Panc1 (cell line): ENCODE data around the gene PNMA6F. TPM values are rescaled to one million over a fixed set of nuclear protein-coding genes. Genes with fewer than 3 reads are reported as not detected.
A peak's percentile ranks its signal among the peaks of the same experiment; 100 is the strongest.

ENCODE experiments used
- ATAC-seq: fragments of 200-7000 bp; cut with Tn5 transposase; 2 replicates; pipeline ENCODE4 v1.9.1; 2020; ENCODE audit warnings: mild to moderate bottlenecking, moderate library complexity
- Bru-seq: library from RNA; stranded (reverse); fragments of 400-500 nt; gene quantifications from one replicate; lab custom pipeline; 2021; lab: Mats Ljungman, UMichigan
- BruChase-seq, 2 experiments: library from RNA; stranded (reverse); fragments of 400-500 nt; gene quantifications; one replicate each; lab custom pipeline; 2021; lab: Mats Ljungman, UMichigan
- BruUV-seq: library from RNA; stranded (reverse); fragments of 400-500 nt; replicated peaks from 2 replicates; lab custom pipeline; 2021; lab: Mats Ljungman, UMichigan
- CTCF ChIA-PET: fragments of 300-600 bp; sonication (Branson Sonifier 250); formaldehyde crosslinking; loops from one replicate; lab custom pipeline; 2022; ENCODE audit warnings: antibody characterized with exemption; lab: Charles Lee
- POLR2A ChIA-PET: fragments of 300-600 bp; sonication (Branson Sonifier 250); formaldehyde crosslinking; loops from one replicate; lab custom pipeline; 2022; ENCODE audit warnings: antibody characterized with exemption; lab: Charles Lee
- DNase-seq: peaks from one replicate; pipeline ENCODE4 v3.0.0-alpha.2; 2010; ENCODE audit warnings: low read depth, low spot score
- H3K27ac ChIP-seq: 2 replicates; pipeline ENCODE4 v1.5.1; 2011; ENCODE audit warnings: mild to moderate bottlenecking, low read length, inconsistent platforms
- H3K27me3 ChIP-seq: fragments of 200-500 bp; sonication (Bioruptor generic); 2 replicates; pipeline ENCODE4 v1.6.0; 2014; ENCODE audit warnings: low read length, inconsistent platforms; ENCODE audit not compliant: control insufficient read depth, insufficient read depth
- H3K36me3 ChIP-seq: fragments of 200-500 bp; sonication (Bioruptor generic); 2 replicates; pipeline ENCODE4 v1.5.1; 2014; ENCODE audit warnings: inconsistent platforms, mild to moderate bottlenecking, low read length, moderate library complexity; ENCODE audit not compliant: control insufficient read depth, insufficient read depth
- H3K4me1 ChIP-seq: 2 replicates; pipeline ENCODE4 v1.5.1; 2011; ENCODE audit warnings: inconsistent platforms, mild to moderate bottlenecking, low read length, moderate library complexity; ENCODE audit not compliant: control insufficient read depth, insufficient read depth
- H3K4me3 ChIP-seq, 2 experiments: 2 replicates each; pipeline ENCODE4 v1.5.1; 2011 to 2012; ENCODE audit warnings: low read depth in 2 of 2, low read length in 2 of 2, mild to moderate bottlenecking in 2 of 2, inconsistent platforms in 1 of 2, moderate library complexity in 1 of 2
- H3K9me3 ChIP-seq: fragments of 200-500 bp; sonication (Bioruptor generic); 2 replicates; pipeline ENCODE4 v1.5.1; 2014; ENCODE audit warnings: low read depth, mild to moderate bottlenecking, inconsistent platforms, low read length, moderate library complexity; ENCODE audit not compliant: control insufficient read depth, insufficient read depth
- POLR2AphosphoS5 ChIP-seq: IDR thresholded peaks from 2 replicates; pipeline ENCODE4 v1.6.1; 2012; ENCODE audit warnings: mild to moderate bottlenecking, low read depth, low read length, moderate library complexity
- SIN3A ChIP-seq: IDR thresholded peaks from 2 replicates; pipeline ENCODE4 v1.6.1; 2012; ENCODE audit warnings: low read depth, mild to moderate bottlenecking, low read length, moderate library complexity, borderline replicate concordance; ENCODE audit not compliant: insufficient read depth
- TCF7L2 ChIP-seq: IDR thresholded peaks from 2 replicates; pipeline ENCODE4 v1.6.1; 2011; ENCODE audit warnings: mild to moderate bottlenecking, low read depth, low read length, inconsistent platforms
- in situ Hi-C: cut with HindIII; loops from 2 replicates; pipeline ENCODE4 v1.10.0; 2016; ENCODE audit warnings: low sequenced_read_pairs, low pct_unique_long_range_greater_than_20kb
- intact Hi-C: fragments of 100-400 bp; cut with micrococcal nuclease; formaldehyde crosslinking; loops from one replicate; pipeline ENCODE4 v1.10.0; 2022; ENCODE audit not compliant: unreplicated experiment
- long read RNA-seq: library from polyadenylated mRNA; unstranded; transcript quantifications from one replicate; pipeline ENCODE4 v2.0.0, GENCODE V29; 2021; ENCODE audit not compliant: unreplicated experiment
- polyA plus RNA-seq: library from polyadenylated mRNA; unstranded; fragments of >200 nt; gene quantifications from one replicate; pipeline ENCODE4 v1.2.1, GENCODE V29; 2012; ENCODE audit warnings: missing spikeins; ENCODE audit not compliant: insufficient read length
- total RNA-seq: library from RNA; stranded (reverse); gene quantifications from one replicate; pipeline ENCODE4 v1.2.1, GENCODE V29; 2021; ENCODE audit not compliant: unreplicated experiment
- TF ChIP-seq, protein P1 (sequence below): fragments of 450-650 bp; IDR thresholded peaks from 2 replicates; pipeline ENCODE4 v1.5.1; 2017; ENCODE audit warnings: mild to moderate bottlenecking
- TF ChIP-seq, protein P2 (sequence below), 2 experiments: IDR thresholded peaks; 2 replicates each; pipeline ENCODE4 v1.6.1; 2011 to 2012; ENCODE audit warnings: low read depth in 2 of 2, control low read depth in 1 of 2, low read length in 1 of 2, mild to moderate bottlenecking in 1 of 2, moderate library complexity in 1 of 2; ENCODE audit not compliant: insufficient read depth in 1 of 2

PNMA6F gene
- not detected for total RNA-seq
- not detected for polyA plus RNA-seq
- not detected for Bru-seq, nascent RNA
- not detected for BruChase-seq, experiment 1, labeled RNA remaining after a 2-hour chase
- not detected for BruChase-seq, experiment 2, labeled RNA remaining after a 6-hour chase
- long read RNA-seq: 0 reads

DNA sequence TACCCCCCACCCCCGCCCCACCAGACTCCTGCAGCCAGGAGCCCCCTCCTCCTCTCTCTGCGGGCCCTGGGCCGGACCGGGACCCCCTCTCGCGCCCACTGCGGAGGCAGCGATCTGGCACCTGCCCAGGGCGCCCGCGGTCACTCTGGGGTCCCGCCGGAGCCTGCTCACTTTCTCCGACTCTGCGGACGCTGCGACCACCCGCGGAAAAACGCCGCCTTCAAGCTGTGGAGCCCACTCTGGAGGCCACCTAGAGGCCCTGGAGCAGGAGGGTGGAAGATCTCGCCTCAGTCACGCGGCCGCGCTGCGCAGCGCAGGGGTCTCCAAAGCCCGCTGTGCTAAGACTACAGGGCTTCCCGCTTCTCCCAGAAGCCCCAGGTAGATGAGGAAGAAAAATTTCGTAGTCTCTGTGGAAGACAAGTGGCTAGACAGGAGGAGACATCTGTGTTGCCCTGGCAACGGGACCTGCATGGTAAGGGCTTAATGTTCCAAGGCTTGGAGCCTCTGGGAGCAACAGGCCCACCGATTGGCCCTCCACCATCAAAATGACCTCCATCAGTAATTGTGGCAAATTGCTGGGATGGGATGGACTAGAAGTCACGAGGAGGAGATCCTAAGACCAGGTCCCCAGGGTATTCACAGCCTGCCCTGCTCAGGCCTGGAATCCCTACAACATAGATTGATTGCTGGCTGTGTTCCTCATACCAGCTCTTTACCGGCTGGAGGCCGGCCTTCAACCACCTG lies at the start of gene PNMA6F:
Gene PNMA6F (minus strand): TSS at position 387 of the 744 bp plus-strand sequence. CDS start 1,093 bp downstream, outside the sequence.
- DNase-seq (no peak), ATAC-seq (0 out of 2 replicates have a peak, but pooled peaks have one; percentile 31)
- Histone ChIP-seq H3K4me1 (no peaks in the 10 kb centered on the region), H3K27me3 (no peaks in the 10 kb centered on the region; the same call in none of the 2 replicates), H3K36me3 (no peaks in the 10 kb centered on the region), H3K27ac (no peak within 1 kb of the TSS), H3K9me3 (no peaks in the 10 kb centered on the region), H3K4me3 (no peak within 1 kb of the TSS)
- ChIA-PET CTCF (no interaction called here), POLR2A (no interaction called here)
- TF ChIP-seq SIN3A: no peak
- TF ChIP-seq, protein P1, sequence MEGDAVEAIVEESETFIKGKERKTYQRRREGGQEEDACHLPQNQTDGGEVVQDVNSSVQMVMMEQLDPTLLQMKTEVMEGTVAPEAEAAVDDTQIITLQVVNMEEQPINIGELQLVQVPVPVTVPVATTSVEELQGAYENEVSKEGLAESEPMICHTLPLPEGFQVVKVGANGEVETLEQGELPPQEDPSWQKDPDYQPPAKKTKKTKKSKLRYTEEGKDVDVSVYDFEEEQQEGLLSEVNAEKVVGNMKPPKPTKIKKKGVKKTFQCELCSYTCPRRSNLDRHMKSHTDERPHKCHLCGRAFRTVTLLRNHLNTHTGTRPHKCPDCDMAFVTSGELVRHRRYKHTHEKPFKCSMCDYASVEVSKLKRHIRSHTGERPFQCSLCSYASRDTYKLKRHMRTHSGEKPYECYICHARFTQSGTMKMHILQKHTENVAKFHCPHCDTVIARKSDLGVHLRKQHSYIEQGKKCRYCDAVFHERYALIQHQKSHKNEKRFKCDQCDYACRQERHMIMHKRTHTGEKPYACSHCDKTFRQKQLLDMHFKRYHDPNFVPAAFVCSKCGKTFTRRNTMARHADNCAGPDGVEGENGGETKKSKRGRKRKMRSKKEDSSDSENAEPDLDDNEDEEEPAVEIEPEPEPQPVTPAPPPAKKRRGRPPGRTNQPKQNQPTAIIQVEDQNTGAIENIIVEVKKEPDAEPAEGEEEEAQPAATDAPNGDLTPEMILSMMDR: no peak
- TF ChIP-seq POLR2AphosphoS5: no peak
- TF ChIP-seq, protein P2, sequence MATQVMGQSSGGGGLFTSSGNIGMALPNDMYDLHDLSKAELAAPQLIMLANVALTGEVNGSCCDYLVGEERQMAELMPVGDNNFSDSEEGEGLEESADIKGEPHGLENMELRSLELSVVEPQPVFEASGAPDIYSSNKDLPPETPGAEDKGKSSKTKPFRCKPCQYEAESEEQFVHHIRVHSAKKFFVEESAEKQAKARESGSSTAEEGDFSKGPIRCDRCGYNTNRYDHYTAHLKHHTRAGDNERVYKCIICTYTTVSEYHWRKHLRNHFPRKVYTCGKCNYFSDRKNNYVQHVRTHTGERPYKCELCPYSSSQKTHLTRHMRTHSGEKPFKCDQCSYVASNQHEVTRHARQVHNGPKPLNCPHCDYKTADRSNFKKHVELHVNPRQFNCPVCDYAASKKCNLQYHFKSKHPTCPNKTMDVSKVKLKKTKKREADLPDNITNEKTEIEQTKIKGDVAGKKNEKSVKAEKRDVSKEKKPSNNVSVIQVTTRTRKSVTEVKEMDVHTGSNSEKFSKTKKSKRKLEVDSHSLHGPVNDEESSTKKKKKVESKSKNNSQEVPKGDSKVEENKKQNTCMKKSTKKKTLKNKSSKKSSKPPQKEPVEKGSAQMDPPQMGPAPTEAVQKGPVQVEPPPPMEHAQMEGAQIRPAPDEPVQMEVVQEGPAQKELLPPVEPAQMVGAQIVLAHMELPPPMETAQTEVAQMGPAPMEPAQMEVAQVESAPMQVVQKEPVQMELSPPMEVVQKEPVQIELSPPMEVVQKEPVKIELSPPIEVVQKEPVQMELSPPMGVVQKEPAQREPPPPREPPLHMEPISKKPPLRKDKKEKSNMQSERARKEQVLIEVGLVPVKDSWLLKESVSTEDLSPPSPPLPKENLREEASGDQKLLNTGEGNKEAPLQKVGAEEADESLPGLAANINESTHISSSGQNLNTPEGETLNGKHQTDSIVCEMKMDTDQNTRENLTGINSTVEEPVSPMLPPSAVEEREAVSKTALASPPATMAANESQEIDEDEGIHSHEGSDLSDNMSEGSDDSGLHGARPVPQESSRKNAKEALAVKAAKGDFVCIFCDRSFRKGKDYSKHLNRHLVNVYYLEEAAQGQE (IDR thresholded peaks at IDR 0.05; ENCODE audit: insufficient read depth in 1 of 2, low read depth in 2 of 2, low read length in 1 of 2): no peak
- TF ChIP-seq TCF7L2: no peak
- no TSS peak for BruUV-seq
- intact Hi-C loops (no loop called here), in situ Hi-C loops (no loop called here)

DNA sequence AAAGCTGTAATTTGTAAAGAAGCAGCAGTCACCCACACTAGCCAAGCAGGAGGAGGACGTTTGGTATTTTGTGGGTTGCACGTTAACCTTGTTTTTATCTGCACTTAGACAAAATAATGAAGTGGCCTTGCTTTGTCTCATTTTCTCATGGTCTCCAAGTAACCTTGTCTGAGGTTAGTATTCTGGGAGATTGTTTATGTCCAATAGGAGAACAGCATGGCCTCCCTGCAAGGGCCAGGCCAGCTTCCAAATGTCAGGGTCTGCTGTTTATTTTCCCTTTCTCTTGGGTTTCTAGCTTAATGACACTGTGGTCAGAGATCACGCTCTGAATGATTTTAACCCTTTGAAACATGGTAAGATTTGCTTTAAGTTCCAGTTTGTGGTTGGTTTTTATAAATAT lies 49.7 kb upstream of the PNMA6F start:
- no peak overlapping the region for H3K4me3 ChIP-seq
- H3K9me3 ChIP-seq: no peaks in the 10 kb centered on the region
- POLR2A ChIA-PET: no interaction called here
- H3K36me3 ChIP-seq: no peaks in the 10 kb centered on the region
- DNase-seq (no peak), ATAC-seq (no peak)
- TF ChIP-seq POLR2AphosphoS5: no peak
- TF ChIP-seq SIN3A: no peak
- TF ChIP-seq TCF7L2: no peak
- TF ChIP-seq, protein P1: no peak
- TF ChIP-seq, protein P2 (IDR thresholded peaks at IDR 0.05; ENCODE audit: insufficient read depth in 1 of 2, low read depth in 2 of 2, low read length in 1 of 2): no peak
- CTCF ChIA-PET: no interaction called here
- H3K27me3 ChIP-seq: peaks cover 8% of the 10 kb centered on the region
- no TSS peak for BruUV-seq
- in situ Hi-C loops: no loop called here
- intact Hi-C loops: no loop called here
- H3K27ac ChIP-seq: no peak overlapping the region
- no peaks in the 10 kb centered on the region for H3K4me1 ChIP-seq
